IPS-20b (cell line): Measurements from ENCODE around the gene AMBP.

Experiments
- H3K27ac ChIP-seq: one replicate; pipeline ENCODE4 v1.5.1; 2013; ENCODE audit warnings: low read length
- H3K27me3 ChIP-seq: 2 replicates; pipeline ENCODE4 v1.6.1; 2013; ENCODE audit warnings: mild to moderate bottlenecking, low read length, inconsistent platforms; ENCODE audit not compliant: insufficient read depth
- H3K36me3 ChIP-seq: 2 replicates; pipeline ENCODE4 v1.6.1; 2013; ENCODE audit warnings: low read depth, mild to moderate bottlenecking, inconsistent platforms, low read length, moderate library complexity; ENCODE audit not compliant: insufficient read depth
- H3K4me1 ChIP-seq: 2 replicates; pipeline ENCODE4 v1.6.1; 2013; ENCODE audit warnings: mild to moderate bottlenecking, control low read depth, inconsistent platforms, low read length, moderate library complexity; ENCODE audit not compliant: insufficient read depth
- H3K4me3 ChIP-seq: 2 replicates; pipeline ENCODE4 v1.5.1; 2013; ENCODE audit warnings: mild to moderate bottlenecking, low read length, inconsistent platforms
- H3K9ac ChIP-seq: 2 replicates; pipeline ENCODE4 v1.6.1; 2013; ENCODE audit warnings: low read depth, mild to moderate bottlenecking, inconsistent platforms, low read length, moderate library complexity
- H3K9me3 ChIP-seq: 2 replicates; pipeline ENCODE4 v1.6.1; 2013; ENCODE audit warnings: mild to moderate bottlenecking, low read depth, low read length, inconsistent platforms; ENCODE audit not compliant: insufficient read depth

Gene AMBP

DNA sequence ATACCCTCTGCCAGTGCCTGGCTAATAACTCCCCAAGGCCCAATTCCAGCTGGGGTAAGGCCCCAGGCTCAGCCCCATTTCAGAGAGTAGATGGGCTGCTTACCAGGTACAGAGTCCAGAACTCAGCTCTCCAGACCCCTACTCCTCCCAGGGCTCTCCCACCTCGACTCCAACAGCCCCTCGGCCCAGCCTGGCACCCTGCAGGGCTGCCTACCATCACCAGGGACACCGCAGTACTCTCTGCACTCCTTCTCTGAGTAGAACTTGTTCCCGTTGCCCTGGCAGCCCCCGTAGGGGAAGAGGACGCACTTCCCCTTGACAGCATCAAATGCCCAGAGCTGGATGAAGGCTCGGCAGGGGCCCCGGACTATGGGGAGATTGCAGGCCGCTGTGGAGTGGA is 17.4 kb downstream of the AMBP start:
- Histone ChIP-seq H3K4me3 (no peak overlapping the region), H3K9ac (no peak overlapping the region), H3K27me3 (no peaks in the 10 kb centered on the region), H3K36me3 (no peaks in the 10 kb centered on the region), H3K4me1 (no peaks in the 10 kb centered on the region), H3K27ac (no peak overlapping the region), H3K9me3 (no peaks in the 10 kb centered on the region)

DNA sequence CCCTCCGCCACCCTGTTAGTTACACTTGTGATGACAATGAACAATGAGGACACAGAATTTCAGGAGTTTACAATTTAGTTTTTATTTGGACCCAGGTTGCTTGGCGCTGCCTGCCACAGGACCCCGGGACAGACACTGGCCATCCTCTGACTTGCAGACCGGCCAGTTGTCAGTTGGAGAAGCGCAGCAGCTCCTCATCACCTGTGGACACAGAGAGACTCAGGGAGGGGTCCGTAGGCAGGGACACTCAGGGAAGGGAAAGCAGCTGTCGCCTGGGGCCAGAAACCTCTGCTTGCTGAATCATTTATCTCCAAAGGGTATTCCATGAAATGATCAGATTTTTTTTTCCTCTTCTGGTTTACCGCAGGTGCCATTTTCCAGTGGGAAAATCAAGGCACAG is 18.0 kb downstream of the AMBP start:
- H3K36me3 ChIP-seq = no peaks in the 10 kb centered on the region
- no peak overlapping the region for H3K27ac ChIP-seq
- no peaks in the 10 kb centered on the region for H3K4me1 ChIP-seq
- no peaks in the 10 kb centered on the region for H3K27me3 ChIP-seq
- H3K9me3 ChIP-seq = no peaks in the 10 kb centered on the region
- H3K9ac ChIP-seq = no peak overlapping the region
- H3K4me3 ChIP-seq = no peak overlapping the region

DNA sequence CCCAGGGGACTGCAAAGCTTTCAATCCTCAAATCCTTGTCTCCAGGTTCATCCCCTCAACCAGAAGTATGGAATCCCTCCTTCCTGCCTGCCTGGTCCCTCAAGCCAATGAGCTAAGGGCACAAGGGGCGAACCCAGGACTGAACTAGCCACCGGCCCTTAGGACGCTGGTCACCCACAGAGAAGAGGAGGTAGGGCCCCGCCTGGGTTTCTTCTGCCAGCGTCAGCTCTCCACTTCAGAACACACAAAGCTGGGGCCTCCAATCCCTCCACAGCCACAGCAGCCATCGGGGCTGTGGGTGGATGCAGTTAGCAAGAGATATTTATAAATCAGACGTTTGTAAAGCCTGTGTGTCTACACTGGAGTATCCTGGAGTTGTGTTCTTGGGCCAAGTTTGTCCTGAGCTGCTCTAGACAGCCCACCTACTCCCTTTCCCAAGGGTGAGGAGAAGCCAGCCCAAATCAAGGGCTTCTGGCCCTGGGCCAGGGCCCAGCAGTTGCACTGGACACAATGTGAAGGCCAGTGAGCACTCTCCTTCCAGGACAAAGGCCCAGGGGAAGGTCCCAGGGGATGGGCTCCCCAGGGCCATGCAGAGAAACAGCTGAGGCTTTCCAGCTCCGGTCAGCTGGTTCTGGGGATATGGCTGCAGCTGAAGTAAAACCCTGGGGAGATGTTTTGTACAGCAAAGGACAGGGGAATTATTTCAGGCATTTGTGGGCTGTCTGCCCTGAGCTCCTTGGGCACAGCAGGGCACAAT is 18.9 kb downstream of the AMBP start:
- Histone ChIP-seq H3K27ac (no peak overlapping the region), H3K9me3 (no peaks in the 10 kb centered on the region), H3K9ac (no peak overlapping the region), H3K4me1 (no peaks in the 10 kb centered on the region), H3K27me3 (no peaks in the 10 kb centered on the region), H3K36me3 (no peaks in the 10 kb centered on the region), H3K4me3 (no peak overlapping the region)

DNA sequence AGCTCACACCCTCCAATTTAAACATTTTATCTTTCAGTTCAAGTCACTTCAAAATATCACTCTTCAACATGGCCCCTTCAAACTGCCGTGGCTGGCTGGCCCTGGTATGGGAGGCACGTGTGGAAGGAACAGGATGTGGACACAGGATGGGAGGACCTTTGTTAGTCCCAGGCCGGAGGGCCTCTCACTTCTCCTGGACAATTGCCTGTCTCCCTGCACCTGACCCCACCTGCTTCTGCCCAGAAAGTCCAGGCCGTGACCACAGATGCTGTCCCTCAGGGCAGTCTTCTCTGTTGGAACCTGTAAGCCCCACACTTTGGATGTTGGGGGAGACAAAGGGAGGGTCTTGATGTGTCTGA is 19.4 kb downstream of the AMBP start:
- H3K4me1 ChIP-seq = no peaks in the 10 kb centered on the region
- no peak overlapping the region for H3K4me3 ChIP-seq
- no peaks in the 10 kb centered on the region for H3K36me3 ChIP-seq
- no peaks in the 10 kb centered on the region for H3K27me3 ChIP-seq
- no peak overlapping the region for H3K27ac ChIP-seq
- no peak overlapping the region for H3K9ac ChIP-seq
- no peaks in the 10 kb centered on the region for H3K9me3 ChIP-seq

GRCh38 chr9:114057161-114057885 is 20.8 kb downstream of the AMBP start:
- Histone ChIP-seq H3K27ac (no peak overlapping the region), H3K9ac (no peak overlapping the region), H3K9me3 (no peaks in the 10 kb centered on the region)

DNA sequence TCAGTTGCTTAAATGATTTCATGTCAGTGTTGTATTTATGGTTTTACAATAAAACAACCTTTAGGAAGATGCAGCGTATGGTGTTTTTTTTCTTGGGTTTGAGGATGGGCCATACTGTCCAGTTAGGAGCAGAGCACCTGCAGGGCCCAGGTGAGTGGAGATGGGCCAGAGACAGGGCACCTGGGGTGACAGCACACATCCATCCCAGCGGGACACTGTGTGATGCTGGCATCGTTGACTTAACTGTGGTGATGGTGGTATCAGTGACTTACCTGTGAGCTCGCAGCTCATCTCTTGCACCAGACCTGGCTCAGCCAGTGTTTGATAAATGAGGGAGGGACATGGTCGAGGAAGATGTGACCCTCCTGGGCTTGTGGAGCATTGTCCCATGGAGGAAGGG is 21.6 kb downstream of the AMBP start:
- no peak overlapping the region for H3K9ac ChIP-seq

More at GRCh38 chr9:114057161-114057885, 20.8 kb downstream of the AMBP start:
- H3K4me3 ChIP-seq = no peak overlapping the region
- no peaks in the 10 kb centered on the region for H3K4me1 ChIP-seq
- H3K36me3 ChIP-seq = peaks cover under 1% of the 10 kb centered on the region; the same call in 1 of the 2 replicates
- H3K27me3 ChIP-seq = no peaks in the 10 kb centered on the region

DNA sequence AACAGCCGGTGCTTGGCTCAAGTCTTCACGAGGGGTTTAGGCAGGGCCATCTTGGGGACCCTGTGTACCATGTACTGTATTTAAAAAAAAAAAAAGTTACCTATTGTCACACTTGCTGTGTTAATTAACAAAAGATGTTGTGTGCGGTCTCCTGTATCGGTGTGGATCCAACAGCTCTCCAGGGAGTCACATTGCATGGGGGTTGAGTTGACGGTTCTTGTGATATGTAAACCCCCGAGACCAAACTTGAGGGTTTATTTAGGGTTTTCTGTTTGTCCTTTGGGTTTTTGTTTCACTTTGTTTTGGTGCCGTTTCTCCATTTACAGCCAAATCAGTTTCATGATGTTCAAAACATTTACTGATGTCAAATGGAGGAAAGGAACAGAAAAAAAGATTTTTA is 22.2 kb downstream of the AMBP start:
- H3K4me1 ChIP-seq = no peaks in the 10 kb centered on the region
- peaks cover 15% of the 10 kb centered on the region; the same call in 1 of the 2 replicates for H3K36me3 ChIP-seq
- no peak overlapping the region for H3K4me3 ChIP-seq
- H3K9ac ChIP-seq = no peak overlapping the region
- no peaks in the 10 kb centered on the region for H3K27me3 ChIP-seq
- no peak overlapping the region for H3K27ac ChIP-seq
- no peaks in the 10 kb centered on the region for H3K9me3 ChIP-seq

More for the DNA sequence above, 21.6 kb downstream of the AMBP start:
- peaks cover 9% of the 10 kb centered on the region; the same call in 1 of the 2 replicates for H3K36me3 ChIP-seq
- H3K4me1 ChIP-seq = no peaks in the 10 kb centered on the region
- H3K27me3 ChIP-seq = no peaks in the 10 kb centered on the region
- H3K9me3 ChIP-seq = no peaks in the 10 kb centered on the region
- H3K27ac ChIP-seq = no peak overlapping the region
- no peak overlapping the region for H3K4me3 ChIP-seq

- Histone ChIP-seq H3K9ac (no peak overlapping the region), H3K9me3 (no peaks in the 10 kb centered on the region), H3K27me3 (no peaks in the 10 kb centered on the region)
These were observed 23.0 kb downstream of the AMBP start for GRCh38 chr9:114055061-114055460.

DNA sequence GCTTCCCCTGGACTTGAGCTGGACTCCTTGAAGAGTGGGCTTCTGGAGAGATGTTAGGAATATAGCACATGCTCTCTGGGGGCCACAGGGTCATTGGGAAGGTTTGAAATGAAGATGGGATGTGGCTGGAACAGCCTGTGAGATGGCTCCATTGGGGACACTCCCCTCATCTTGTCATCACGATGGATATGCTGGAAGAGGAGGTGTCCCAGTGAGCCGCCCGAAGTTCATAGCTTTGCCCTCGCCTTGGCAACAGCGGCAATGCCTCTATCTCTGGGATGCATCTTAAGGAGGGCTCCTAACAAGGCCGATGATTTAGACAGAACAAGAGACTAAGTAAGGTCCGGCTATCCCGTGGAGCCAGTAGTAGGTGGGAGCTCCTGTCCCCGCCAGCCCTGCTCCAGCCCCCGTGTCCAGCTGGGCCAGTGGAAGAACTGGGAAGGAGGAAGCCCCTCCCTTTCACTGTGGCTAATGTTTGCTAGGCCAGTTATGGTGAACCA is 23.9 kb downstream of the AMBP start:
- Histone ChIP-seq H3K27me3 (no peaks in the 10 kb centered on the region), H3K9ac (no peak overlapping the region), H3K27ac (no peak overlapping the region), H3K36me3 (peaks cover 30% of the 10 kb centered on the region), H3K4me1 (no peaks in the 10 kb centered on the region), H3K4me3 (no peak overlapping the region), H3K9me3 (no peaks in the 10 kb centered on the region)

More at GRCh38 chr9:114055061-114055460, 23.0 kb downstream of the AMBP start:
- Histone ChIP-seq H3K36me3 (peaks cover 23% of the 10 kb centered on the region), H3K4me1 (no peaks in the 10 kb centered on the region), H3K4me3 (no peak overlapping the region), H3K27ac (no peak overlapping the region)

- Histone ChIP-seq H3K9ac (no peak overlapping the region), H3K9me3 (no peaks in the 10 kb centered on the region), H3K4me1 (no peaks in the 10 kb centered on the region), H3K4me3 (no peak overlapping the region), H3K27me3 (no peaks in the 10 kb centered on the region), H3K27ac (no peak overlapping the region), H3K36me3 (peaks cover 38% of the 10 kb centered on the region)
These were observed 24.7 kb downstream of the AMBP start for GRCh38 chr9:114053246-114054005.

GRCh38 chr9:114051706-114052105 is 26.4 kb downstream of the AMBP start:
- H3K36me3 ChIP-seq = peaks cover 47% of the 10 kb centered on the region
- H3K9me3 ChIP-seq = no peaks in the 10 kb centered on the region
- no peaks in the 10 kb centered on the region for H3K4me1 ChIP-seq
- no peak overlapping the region for H3K27ac ChIP-seq
- no peak overlapping the region for H3K4me3 ChIP-seq
- no peaks in the 10 kb centered on the region for H3K27me3 ChIP-seq
- H3K9ac ChIP-seq = no peak overlapping the region
